Tibial nerve (tissue), 4 donors: Measurements from ENCODE around the gene MRPS16. TPM values are rescaled to one million over a fixed set of nuclear protein-coding genes. Genes with fewer than 3 reads are reported as not detected.

Source experiments
- DNase-seq, 2 donors: peaks; one replicate each; pipeline ENCODE4 v3.0.0-alpha.2; 2019; ENCODE audit warnings: low spot score in 2 of 2
- H3K27ac ChIP-seq, 4 donors: fragments of 200-600 bp; sonication (generic) in 3 of 4; one replicate each; pipeline ENCODE4 v1.5.1; 2017 to 2019; ENCODE audit warnings: mild to moderate bottlenecking in 1 of 4
- H3K27me3 ChIP-seq, 2 donors: fragments of 200-600 bp; sonication (generic) in 1 of 2; one replicate each; pipeline versions ENCODE4 v1.5.1 to v1.6.0; 2017 to 2019
- H3K36me3 ChIP-seq, 3 donors: fragments of 200-600 bp; sonication (generic); one replicate each; pipeline ENCODE4 v1.5.1; 2018 to 2019
- H3K4me1 ChIP-seq, 4 donors: fragments of 200-600 bp; sonication (generic) in 3 of 4; one replicate each; pipeline ENCODE4 v1.5.1; 2017 to 2019
- H3K4me3 ChIP-seq, 4 donors: fragments of 200-600 bp; sonication (generic) in 3 of 4; one replicate each; pipeline ENCODE4 v1.5.1; 2017 to 2019; ENCODE audit warnings: mild to moderate bottlenecking in 1 of 4, moderate library complexity in 1 of 4
- H3K9me3 ChIP-seq, 4 donors: fragments of 200-600 bp; sonication (generic) in 3 of 4; one replicate each; pipeline ENCODE4 v1.5.1; 2017 to 2019
- EP300 ChIP-seq, 2 donors: sonication (generic); formaldehyde crosslinking; IDR thresholded peaks; one replicate each; pipeline ENCODE4 v1.6.1; 2017; ENCODE audit warnings: antibody characterized with exemption in 2 of 2, mild to moderate bottlenecking in 1 of 2
- POLR2A ChIP-seq, 2 donors: fragments of 450-650 bp; IDR thresholded peaks; one replicate each; pipeline ENCODE4 v1.6.1; 2017; ENCODE audit warnings: antibody characterized with exemption in 2 of 2, mild to moderate bottlenecking in 2 of 2, moderate library complexity in 2 of 2
- WGBS, 2 donors: methylation state at CpG; one replicate each; pipeline ENCODE4 v1.1.5; 2018; 5-methylcytosine and 5-hydroxymethylcytosine counted together
- total RNA-seq, 4 donors: library from RNA; depleted of rRNA; stranded (reverse); fragments of >200 nt; gene quantifications; one replicate each; pipeline ENCODE4 v1.1.0, GENCODE V29; 2016
- TF ChIP-seq, protein P1 (sequence below), 5 experiments: fragments of 200-600 bp in 3 of 5; fragments of 450-650 bp in 2 of 5; sonication (generic) in 3 of 5; IDR thresholded peaks; one replicate each; pipeline ENCODE4 v1.5.1; 2016 to 2019; ENCODE audit warnings: antibody characterized with exemption in 5 of 5, mild to moderate bottlenecking in 3 of 5, moderate library complexity in 2 of 5

MRPS16 gene
- total RNA-seq, 4 donors from 2014 or later, result 32.0 to 34.7 (median 34.2) TPM

DNA sequence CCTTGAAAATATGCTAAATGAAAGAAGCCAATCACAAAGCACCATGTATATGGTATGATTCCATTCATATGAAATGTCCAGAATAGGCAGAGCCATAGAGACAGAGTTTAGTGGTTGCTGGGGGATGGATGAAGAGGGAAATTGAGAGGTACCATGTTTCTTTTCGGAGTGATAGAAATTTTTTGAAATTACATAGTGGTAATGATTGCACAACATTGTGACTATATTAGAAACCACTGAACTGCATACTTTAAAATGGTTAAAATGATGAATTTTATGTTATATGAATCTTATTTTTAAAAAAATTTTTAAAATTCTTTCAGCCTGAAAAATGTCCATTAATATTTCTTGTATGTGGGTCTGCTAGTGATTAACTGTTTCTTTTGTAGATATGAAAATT lies 31.5 kb downstream of the MRPS16 start:
- 95 to 100% methylated on average over 1 of the region's 1 CpG for WGBS, 2 donors
- peaks cover 0 to 22% (median 0%) of the 10 kb centered on the region in 3 donors for H3K36me3 ChIP-seq
- H3K9me3 ChIP-seq, result no peaks in the 10 kb centered on the region
- no peaks in the 10 kb centered on the region for H3K27me3 ChIP-seq
- H3K4me1 ChIP-seq, result peaks cover 0 to 3% (median 0%) of the 10 kb centered on the region in 4 donors
- TF ChIP-seq EP300 (IDR thresholded peaks at IDR 0.05) (no peak), POLR2A (IDR thresholded peaks at IDR 0.05) (no peak)
- TF ChIP-seq, protein P1, sequence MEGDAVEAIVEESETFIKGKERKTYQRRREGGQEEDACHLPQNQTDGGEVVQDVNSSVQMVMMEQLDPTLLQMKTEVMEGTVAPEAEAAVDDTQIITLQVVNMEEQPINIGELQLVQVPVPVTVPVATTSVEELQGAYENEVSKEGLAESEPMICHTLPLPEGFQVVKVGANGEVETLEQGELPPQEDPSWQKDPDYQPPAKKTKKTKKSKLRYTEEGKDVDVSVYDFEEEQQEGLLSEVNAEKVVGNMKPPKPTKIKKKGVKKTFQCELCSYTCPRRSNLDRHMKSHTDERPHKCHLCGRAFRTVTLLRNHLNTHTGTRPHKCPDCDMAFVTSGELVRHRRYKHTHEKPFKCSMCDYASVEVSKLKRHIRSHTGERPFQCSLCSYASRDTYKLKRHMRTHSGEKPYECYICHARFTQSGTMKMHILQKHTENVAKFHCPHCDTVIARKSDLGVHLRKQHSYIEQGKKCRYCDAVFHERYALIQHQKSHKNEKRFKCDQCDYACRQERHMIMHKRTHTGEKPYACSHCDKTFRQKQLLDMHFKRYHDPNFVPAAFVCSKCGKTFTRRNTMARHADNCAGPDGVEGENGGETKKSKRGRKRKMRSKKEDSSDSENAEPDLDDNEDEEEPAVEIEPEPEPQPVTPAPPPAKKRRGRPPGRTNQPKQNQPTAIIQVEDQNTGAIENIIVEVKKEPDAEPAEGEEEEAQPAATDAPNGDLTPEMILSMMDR (IDR thresholded peaks at IDR 0.05), result no peak
- no peak overlapping the region for H3K27ac ChIP-seq
- DNase-seq, result no peak
- no peak overlapping the region for H3K4me3 ChIP-seq

DNA sequence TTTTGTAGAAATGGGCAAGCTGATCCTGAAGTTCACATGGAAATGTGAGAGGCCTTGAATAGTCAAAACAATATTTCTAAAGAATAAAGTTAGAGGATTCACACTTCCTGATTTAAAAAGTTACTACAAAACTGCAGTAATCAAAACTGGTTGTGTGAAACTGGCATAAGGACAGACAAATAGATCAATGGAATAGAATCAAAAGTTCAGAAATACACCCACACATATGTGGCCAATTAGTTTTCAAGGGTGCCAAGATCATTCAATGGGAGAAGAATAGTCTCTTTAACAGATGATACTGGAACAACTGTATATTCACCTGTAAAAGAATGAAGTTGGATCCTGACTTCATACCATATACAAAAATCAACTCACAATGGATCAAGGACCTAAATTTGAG lies 33.1 kb downstream of the MRPS16 start:
- TF ChIP-seq, protein P1 (IDR thresholded peaks at IDR 0.05), result no peak
- no peak overlapping the region for H3K27ac ChIP-seq
- no peak overlapping the region for H3K4me3 ChIP-seq
- H3K9me3 ChIP-seq, result no peaks in the 10 kb centered on the region
- DNase-seq, result no peak
- peaks cover 0 to 22% (median 0%) of the 10 kb centered on the region in 3 donors for H3K36me3 ChIP-seq
- no peaks in the 10 kb centered on the region for H3K27me3 ChIP-seq
- peaks cover 0 to 3% (median 0%) of the 10 kb centered on the region in 4 donors for H3K4me1 ChIP-seq

GRCh38 chr10:73218431-73219191 lies 33.8 kb downstream of the MRPS16 start:
- Histone ChIP-seq H3K27ac (no peak overlapping the region), H3K4me3 (no peak overlapping the region), H3K36me3 (peaks cover 0 to 22% (median 0%) of the 10 kb centered on the region in 3 donors), H3K27me3 (no peaks in the 10 kb centered on the region), H3K9me3 (no peaks in the 10 kb centered on the region), H3K4me1 (peaks cover 0 to 3% (median 0%) of the 10 kb centered on the region in 4 donors)
- 85 to 92% methylated on average over 2 of the region's 2 CpGs for WGBS, 2 donors
- no peak for DNase-seq
- no peak for TF ChIP-seq POLR2A (IDR thresholded peaks at IDR 0.05)
- TF ChIP-seq, protein P1 (IDR thresholded peaks at IDR 0.05), result peak in 1 of 5 experiments; percentile 10
- TF ChIP-seq EP300 (IDR thresholded peaks at IDR 0.05), result no peak

GRCh38 chr10:73217628-73218027 lies 34.8 kb downstream of the MRPS16 start:
- Histone ChIP-seq H3K36me3 (peaks cover 0 to 31% (median 0%) of the 10 kb centered on the region in 3 donors), H3K4me1 (peaks cover 0 to 3% (median 0%) of the 10 kb centered on the region in 4 donors), H3K4me3 (no peak overlapping the region), H3K9me3 (no peaks in the 10 kb centered on the region), H3K27me3 (no peaks in the 10 kb centered on the region), H3K27ac (no peak overlapping the region)
- 100% methylated on average over 2 of the region's 2 CpGs for WGBS, 2 donors
- DNase-seq, result no peak
- TF ChIP-seq, protein P1 (IDR thresholded peaks at IDR 0.05), result no peak
- TF ChIP-seq EP300 (IDR thresholded peaks at IDR 0.05) (no peak), POLR2A (IDR thresholded peaks at IDR 0.05) (no peak)

GRCh38 chr10:73215749-73216148 lies 36.7 kb downstream of the MRPS16 start:
- H3K27ac ChIP-seq, result no peak overlapping the region
- TF ChIP-seq EP300 (IDR thresholded peaks at IDR 0.05), result no peak
- TF ChIP-seq, protein P1 (IDR thresholded peaks at IDR 0.05), result no peak
- no peak for TF ChIP-seq POLR2A (IDR thresholded peaks at IDR 0.05)
- H3K4me1 ChIP-seq, result peaks cover 0 to 3% (median 0%) of the 10 kb centered on the region in 4 donors
- DNase-seq, result no peak
- H3K9me3 ChIP-seq, result no peaks in the 10 kb centered on the region
- no peaks in the 10 kb centered on the region for H3K27me3 ChIP-seq
- no peak overlapping the region for H3K4me3 ChIP-seq
- WGBS, 2 donors, result 73 to 86% methylated on average over 1 of the region's 1 CpG
- peaks cover 0 to 46% (median 0%) of the 10 kb centered on the region in 3 donors for H3K36me3 ChIP-seq
